Measurements from ENCODE around the gene KIF4A.
"Not testable (repeated sequence)": the region's sequence is repeated elsewhere in the genome, so short reads cannot be mapped to it uniquely, and the experiment has no call there.

KIF4A gene

DNA sequence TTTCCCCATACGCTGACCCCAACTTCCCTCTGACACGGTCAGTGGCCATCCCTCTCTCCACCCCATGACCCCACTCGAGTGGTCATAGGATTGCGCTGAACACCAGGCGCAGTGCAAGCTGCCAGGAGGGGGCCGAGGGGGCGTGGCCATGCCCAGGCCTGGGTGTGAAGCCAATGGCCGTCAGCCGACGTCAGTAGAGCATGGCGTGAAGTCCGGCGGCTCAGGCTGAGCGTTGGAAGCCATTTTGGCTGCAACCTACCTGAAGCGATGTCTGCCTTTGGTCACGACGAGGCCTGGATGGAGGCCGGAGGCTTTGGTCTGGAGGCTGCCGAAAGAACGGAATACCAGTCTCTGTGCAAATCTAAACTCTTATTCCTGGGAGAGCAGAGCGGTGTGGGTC is 8.0 kb upstream of the KIF4A start, which contains the start of gene RAB41:
Gene RAB41 (plus strand): TSS at position 222 of the 400 bp plus-strand sequence. CDS start 46 bp downstream, at position 268.
- no peak for DNase-seq (ENCODE audit: low read depth in 2 of 2)

DNA sequence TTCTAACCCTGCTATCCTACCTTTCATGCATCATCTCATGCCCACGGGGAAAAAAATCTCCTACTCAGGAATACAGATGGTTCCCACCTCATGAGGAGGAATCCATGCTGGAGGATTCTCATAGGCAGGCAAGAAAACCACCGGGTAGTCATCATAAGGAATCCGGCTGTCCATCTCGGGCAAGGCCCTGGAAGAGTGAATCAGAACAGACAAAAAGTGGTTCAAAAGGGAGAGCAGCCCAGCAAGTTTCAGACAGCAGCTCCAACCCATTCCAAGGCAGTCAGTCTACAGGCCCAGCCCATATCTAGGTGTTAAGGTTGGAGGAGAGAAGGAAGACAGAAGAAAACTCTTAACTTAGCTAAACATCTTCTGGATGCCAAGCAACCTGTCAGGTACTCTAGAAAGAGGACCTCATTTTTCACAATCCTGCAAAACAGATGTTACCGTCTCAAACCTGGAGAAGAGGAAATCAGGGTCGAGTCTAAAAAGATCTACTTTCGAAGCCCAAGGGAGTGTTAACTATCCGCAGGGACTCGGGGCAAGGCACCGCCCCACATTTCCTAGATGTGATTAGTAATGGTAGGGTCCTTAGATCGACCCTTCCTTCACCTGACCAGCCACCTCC is 624 bp upstream of the KIF4A start:
- no peak for DNase-seq (ENCODE audit: low read depth in 2 of 2)

DNA sequence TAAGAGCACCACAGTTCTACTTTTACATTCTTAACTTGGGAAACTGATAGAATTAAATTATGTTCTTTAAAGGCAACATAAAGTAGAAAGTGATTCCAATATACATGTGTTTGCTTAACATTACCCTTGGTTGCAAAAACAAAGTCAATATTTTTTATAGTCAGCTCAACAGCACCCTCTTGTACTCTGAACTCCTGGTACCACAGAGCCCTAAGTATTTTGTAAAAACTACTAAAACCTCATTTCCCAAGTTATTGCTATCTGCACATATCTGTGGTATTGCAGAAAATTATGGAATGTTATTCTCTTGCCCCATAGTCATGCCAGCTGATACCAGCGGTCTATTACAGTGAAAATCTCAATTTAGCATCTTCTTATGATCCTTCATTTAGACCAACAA is 2.9 kb downstream of the KIF4A start:
- DNase-seq (ENCODE audit: low read depth in 2 of 2): no peak

DNA sequence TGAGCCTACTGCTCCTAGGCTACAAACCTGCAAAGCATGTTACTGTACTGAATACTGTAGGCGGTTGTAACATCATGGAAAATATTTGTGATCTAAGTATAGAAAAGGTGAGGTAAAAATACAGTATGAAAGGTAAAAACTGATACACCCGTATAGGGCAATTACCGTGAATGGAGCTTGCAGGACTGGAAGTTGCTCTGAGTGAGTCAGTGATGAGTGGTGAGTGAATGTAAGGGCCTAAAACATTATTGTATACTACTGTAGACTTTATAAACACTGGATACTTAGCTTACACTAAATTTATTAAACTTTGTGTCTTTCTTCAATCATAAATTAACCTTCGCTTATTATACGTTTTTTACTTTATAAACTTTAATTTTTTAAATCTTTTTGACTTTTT is 3.7 kb downstream of the KIF4A start:
- no peak for DNase-seq (ENCODE audit: low read depth in 2 of 2)

DNA sequence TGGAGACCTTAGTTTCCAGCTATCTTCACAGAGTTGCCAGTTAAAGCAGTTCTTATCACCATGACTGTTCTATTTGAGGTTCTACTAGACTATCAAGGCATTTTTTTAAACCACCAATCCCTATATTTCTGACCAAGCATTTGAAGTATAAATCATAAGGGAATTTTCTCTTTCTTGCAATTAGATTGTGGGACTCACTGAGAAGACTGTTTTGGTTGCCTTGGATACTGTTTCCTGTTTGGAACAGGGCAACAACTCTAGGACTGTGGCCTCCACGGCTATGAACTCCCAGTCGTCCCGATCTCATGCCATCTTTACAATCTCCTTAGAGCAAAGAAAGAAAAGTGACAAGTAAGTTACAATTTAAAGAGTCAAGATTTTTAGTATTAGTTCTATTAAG is 11.8 kb downstream of the KIF4A start:
- DNase-seq (ENCODE audit: low read depth in 2 of 2): no peak

DNA sequence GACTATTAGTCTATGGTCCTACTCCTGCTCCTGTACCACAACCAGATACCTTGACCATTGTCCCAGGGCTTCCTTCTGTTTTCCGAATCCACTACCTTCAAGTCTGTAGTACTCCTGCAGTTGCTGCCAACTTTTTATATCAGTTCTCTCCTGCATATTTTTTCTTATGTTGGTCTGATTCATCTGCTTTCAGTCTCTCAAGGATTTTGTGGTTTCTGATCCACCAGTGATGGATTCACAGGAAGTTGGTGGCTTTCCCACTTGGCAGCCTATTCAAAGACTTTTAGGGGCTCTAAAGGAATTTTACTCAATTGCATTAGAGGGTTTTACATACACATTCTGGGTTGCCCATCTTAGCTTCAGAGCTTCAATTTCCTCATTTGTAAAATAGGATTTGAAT is 23.6 kb downstream of the KIF4A start:
- no peak for DNase-seq (ENCODE audit: low read depth in 2 of 2)

DNA sequence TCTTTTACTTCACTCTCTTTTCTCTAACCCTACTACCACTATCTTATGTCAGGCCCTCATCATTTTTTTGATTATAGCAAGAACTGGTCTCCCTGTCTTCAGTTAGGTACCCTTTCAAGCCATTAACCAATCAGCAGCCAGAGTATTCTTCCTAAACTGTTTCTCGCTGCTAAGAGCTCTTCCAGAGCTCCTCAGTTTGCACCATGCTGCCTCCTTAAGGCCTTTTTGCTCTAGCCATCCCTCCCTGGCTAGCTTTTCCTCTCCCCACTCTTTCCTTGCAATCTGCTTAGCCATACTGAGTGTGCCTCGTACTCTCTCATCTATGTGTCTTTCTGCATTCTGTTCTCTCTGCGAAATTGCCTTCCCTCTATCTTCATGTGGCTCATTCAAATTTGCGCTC is 32.9 kb downstream of the KIF4A start:
- no peak for DNase-seq (ENCODE audit: low read depth in 2 of 2)

DNA sequence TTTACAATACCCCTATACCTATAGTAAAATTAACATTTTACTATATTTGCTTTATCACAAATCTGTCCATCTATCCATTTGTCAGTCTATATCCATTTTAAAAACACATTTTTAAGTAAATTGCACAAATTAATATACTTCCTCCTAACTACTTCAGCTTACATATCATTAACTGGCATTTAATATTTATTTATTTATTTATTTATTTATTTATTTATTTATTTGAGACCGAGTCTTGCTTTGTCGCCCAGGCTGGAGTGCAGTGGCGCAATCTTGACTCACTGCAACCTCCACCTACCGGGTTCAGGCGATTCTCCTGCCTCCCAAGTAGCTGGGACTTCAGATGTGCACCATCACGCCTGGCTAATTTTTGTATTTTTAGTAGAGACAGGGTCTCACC is 33.7 kb downstream of the KIF4A start:
- DNase-seq (ENCODE audit: low read depth in 2 of 2): not testable (repeated sequence)

DNA sequence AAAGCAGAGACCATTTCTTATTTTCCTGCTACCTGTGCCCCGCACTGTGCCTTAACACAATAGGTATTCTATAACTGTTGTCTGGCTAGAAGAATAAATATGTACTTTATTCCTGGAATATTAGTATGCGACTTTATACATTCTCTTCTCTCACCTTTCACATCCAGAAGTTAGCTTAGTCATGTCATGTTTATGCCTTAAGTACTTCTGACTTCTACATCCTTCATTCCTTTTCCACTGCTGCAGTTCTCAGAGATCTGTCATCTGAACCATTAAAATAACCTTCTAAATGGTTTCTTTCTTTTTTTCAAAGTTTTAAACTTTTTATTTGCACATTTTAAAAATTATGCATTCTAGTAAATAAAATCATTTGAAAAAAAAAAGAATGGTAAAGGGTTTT is 34.4 kb downstream of the KIF4A start:
- DNase-seq (ENCODE audit: low read depth in 2 of 2): no peak

DNA sequence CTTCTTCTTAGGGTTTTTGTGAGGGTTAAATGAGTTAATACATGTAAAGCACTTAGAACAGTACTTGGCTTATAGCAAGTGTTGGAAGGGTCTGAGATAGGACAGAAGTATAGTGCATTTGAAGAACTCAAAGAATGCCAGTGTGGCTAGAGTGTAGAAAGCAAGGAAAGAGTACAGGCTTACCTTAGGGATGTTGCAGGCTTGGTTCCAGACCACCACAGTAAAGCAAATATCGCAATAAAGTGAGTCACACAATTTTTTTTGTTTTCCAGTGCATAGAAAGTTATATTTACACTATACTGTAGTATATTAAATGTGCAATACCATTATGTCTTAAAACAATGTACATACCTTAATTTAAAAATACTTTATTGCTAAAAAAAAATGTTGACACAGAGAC is 41.3 kb downstream of the KIF4A start:
- no peak for DNase-seq (ENCODE audit: low read depth in 2 of 2)

DNA sequence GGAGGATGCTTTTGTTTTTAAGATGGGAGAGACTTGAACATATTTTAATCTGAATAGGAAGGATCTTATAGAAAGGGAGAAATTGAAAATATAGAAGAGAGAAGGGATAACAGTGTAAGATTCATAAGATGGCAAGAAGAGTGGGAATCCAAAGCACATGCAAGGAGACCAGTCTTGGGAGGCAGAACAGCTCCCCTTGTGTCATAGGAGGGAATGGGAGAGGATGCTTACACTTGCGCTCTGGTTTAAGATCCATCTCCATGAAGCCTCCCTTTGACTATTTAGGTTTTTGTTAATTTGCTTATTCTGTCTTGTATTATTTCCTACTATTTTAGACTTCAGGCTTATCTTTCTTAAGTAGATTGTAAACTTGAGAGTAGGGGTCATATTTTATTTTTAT is 42.7 kb downstream of the KIF4A start:
- no peak for DNase-seq (ENCODE audit: low read depth in 2 of 2)

DNA sequence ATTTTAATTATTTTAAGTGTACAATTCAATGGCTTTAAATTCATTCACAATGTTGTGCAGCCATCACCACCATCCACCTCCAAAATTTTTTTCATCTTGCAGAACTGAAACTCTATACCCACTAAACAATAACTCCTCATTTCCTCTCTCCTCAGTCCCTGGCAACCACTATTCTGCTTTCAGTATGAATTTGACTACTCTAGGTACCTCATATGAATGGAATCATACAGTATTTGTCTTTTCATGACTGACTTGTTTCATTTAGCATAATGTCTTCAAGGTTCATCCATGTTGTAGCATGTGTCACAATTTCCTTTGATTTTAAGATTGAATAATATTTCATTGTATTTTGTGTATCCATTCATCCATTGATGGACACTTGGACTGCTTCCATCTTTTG is 46.9 kb downstream of the KIF4A start:
- DNase-seq (ENCODE audit: low read depth in 2 of 2): no peak

DNA sequence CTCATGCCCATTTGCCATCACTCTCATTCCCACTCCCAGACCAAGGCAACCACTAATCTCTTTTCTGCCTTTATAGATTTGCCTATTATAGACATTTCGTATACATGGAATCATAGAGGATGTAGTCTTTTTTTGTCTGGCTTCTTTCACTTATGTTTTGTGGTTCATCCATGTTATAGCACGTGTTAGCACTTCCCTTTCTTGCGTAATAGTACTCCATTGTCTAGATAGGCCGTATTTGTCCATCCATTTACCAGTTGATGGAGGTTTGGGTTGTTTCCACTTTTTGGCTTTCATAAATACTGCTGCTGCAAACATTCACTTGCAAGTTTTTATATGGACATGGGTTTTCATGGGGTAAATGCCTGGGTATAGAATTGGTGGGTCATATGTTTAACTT is 48.4 kb downstream of the KIF4A start:
- DNase-seq (ENCODE audit: low read depth in 2 of 2): no peak

DNA sequence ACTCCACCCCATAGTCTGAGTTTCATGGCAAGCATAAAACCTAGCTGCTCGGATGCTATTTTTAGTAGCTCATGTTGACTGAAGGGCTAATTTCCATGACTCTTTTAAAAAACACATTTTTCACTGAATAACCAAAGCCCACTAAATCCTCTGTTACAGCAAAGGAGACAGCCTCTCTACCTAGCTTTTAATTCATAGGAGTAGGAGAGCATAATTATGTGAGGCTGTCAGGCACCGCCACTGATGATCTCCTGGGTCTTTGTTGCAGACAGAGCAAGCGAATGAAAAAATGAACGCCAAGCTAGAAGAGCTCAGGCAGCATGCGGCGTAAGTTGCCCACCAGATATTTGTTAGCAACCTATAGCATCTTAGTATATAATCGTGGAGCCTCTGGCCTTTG is 53.5 kb downstream of the KIF4A start:
- DNase-seq (ENCODE audit: low read depth in 2 of 2): no peak

DNA sequence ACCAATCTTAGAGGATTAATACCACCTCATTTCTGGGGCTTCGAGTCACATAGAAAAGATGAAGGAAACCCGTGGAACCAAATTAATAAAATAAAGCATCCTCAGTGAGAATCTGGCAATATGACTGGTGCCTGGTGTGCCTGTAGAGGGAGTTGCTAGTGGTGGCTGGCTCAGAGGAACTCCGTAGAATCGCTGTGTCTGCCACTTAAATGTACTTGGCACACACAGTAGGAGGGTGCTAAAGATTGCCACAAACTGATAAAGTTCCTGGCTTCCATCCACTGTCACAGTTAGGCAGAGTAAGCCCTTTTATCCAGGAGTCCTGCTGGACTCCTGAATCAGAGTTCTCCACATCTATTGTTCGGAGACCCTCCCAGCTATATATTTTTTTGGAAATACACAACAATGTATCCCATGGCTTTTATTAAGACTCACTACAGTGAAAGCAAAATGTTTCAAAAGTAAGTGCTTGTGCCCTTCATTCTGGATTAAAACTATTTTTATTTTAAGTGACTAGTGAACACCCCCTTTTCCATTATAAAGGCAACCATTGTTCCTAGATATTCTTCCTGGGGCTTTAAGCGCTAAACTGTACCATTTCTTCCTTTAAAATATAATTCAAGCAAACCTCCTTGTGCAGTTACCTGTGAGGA is 56.6 kb downstream of the KIF4A start:
- no peak for DNase-seq (ENCODE audit: low read depth in 2 of 2)

DNA sequence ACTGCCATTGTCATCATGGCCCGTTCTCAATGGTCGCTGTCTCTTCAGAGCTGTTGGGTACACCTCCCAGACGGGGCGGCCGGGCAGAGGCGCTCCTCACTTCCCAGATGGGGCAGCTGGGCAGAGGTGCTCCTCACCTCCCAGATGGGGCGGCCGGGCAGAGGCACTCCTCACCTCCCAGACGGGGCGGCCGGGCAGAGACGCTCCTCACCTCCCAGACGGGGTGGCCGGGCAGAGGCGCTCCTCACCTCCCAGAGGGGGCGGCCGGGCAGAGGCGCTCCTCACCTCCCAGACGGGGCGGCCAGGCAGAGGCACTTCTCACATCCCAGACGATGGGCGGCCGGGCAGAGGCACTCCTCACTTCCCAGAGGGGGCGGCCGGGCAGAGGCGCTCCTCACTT is 58.9 kb downstream of the KIF4A start:
- not testable (repeated sequence) for DNase-seq (ENCODE audit: low read depth in 2 of 2)

DNA sequence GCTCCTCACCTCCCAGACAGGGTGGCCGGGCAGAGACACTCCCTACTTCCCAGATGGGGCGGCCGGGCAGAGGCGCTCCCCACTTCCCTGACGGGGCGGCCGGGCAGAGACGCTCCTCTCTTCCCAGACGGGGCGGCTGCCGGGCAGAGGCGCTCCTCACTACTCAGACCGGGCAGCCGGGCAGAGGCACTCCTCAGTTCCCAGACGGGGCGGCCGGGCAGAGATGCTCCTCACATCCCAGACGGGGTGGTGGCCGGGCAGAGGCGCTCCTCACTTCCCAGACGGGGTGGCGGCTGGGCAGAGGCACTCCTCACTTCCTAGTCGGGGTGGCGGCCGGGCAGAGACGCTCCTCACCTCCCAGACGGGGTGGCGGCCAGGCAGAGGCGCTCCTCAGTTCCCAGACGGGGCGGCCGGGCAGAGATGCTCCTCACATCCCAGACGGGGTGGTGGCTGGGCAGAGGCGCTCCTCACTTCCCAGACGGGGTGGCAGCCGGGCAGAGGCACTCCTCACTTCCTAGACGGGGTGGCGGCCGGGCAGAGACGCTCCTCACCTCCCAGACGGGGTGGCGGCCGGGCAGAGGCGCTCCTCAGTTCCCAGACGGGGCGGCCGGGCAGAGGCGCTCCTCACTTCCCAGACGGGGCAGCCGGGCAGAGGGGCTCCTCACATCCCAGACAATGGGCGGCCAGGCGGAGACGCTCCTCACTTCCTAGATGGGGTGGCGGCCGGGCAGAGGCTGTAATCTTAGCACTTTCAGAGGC is 59.6 kb downstream of the KIF4A start:
- DNase-seq (ENCODE audit: low read depth in 2 of 2): not testable (repeated sequence)

DNA sequence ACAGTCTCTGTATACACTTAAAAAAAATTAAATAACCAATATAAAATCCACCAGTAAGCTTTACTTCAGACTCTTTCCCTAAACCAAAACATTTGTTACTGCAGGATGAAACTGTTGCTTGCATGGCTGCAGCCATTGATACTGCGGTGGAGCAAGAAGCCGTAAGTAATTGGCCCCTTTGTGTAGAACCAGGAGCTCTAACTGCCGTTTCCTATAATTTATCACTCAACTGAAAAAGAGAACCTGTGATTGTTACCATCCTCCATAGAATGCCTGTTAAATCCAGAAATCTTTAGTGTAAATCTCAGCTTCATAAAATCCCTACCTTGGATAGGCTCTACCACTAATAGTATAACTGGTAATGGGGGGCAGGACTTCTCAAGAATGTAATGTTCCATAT is 62.6 kb downstream of the KIF4A start:
- DNase-seq (ENCODE audit: low read depth in 2 of 2): no peak

DNA sequence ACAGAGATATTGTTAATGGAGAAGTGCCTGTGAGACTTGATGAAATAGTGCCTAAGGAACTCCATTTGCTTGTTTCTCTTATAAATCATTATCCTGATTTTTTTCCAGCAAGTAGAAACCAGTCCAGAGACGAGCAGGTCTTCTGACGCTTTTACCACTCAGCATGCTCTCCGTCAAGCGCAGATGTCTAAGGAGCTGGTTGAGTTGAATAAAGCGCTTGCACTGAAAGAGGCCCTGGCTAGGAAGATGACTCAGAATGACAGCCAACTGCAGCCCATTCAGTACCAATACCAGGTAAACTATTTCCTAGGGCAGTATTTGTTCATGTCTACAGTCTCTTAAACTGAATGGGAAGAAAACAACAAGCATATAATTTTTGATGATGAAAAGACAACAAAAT is 63.6 kb downstream of the KIF4A start:
- no peak for DNase-seq (ENCODE audit: low read depth in 2 of 2)

DNA sequence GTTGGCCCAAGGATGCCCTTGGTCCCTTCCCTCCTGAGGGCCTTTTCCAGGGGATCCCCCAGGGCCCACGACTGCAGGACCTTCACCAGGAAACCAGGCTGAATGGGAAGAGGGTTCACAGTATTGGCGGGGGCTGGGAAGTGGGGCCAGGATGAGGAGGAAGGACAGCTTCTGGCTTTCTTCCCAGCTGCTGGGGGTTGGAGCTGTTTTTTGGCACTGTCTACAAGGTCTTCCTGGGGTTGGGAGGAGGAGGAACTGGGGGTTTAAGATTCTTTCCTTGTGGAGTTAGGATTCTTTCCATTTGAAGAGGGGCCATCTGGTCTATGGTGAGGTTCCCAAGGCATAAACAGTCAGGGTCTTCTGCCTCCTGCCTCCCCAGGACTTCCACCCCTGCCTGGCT is 64.8 kb downstream of the KIF4A start:
- no peak for DNase-seq (ENCODE audit: low read depth in 2 of 2)

DNA sequence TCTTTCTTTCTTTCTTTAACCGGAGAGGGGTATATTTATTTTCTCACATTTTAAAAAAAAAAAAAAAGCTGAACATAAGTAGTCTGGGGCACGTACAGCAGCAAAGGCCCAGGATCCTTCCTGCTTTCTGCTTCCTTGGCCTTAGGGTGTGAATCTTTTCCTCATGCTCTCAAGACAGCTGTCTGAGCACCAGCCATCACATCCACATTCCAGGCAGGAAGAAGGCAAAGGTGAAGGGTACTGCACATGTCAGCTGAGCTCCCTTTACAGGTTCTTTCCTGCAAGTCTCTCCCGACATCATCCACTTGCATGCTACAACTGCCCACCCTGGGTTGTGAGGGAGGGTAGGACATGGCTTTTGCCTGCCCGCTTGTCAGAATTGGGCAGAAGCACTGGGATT is 69.6 kb downstream of the KIF4A start:
- no peak for DNase-seq (ENCODE audit: low read depth in 2 of 2)

DNA sequence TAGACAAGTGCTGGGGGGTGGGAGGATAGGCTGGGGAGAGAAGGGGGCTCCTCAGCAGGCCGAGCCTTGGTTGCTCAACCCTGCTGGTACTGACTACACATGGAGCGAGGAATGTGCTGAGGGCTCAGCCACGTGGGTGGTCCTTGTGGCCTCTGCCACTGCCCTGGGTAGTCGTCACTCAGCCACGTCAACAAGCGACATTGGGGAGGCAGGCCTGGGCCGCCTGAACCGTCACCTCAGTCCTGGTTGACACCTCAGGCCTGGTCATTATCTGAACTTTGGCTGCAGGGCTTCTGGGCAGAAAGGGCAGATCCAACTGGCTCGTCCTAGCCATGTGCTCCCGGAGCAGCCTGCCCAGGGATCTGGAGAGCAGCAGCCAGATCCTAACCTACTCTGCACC is 70.5 kb downstream of the KIF4A start:
- no peak for DNase-seq (ENCODE audit: low read depth in 2 of 2)

DNA sequence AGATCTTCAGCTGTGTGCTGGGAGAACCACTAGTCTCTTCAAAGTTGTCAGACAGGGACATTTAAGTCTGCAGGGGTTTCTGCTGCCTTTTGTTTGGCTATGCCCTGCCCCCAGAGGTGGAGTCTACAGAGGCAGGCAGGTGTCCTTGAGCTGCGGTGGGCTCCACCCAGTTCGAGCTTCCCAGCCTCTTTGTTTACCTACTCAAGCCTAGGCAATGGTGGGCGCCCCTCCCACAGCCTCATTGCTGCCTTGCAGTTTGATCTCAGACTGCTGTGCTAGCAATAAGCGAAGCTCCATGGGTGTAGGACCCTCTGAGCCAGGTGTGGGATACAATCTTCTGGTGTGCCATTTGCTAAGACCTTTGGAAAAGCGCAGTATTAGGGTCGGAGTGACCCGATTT is 78.8 kb downstream of the KIF4A start:
- not testable (repeated sequence) for DNase-seq (ENCODE audit: low read depth in 2 of 2)
